ENCODE data around the gene NUDT6. TPM values are rescaled to one million over a fixed set of nuclear protein-coding genes. Genes with fewer than 3 reads are reported as not detected.

The NUDT6 gene
- total and polyA plus RNA-seq, 11 donors: 6.7 to 22.5 (median 15.1) TPM

GRCh38 chr4:122911588-122911987 lies 10.8 kb downstream of the NUDT6 start:
- H3K36me3 ChIP-seq: peaks cover 0 to 70% (median 12%) of the 10 kb centered on the region in 9 donors
- ATAC-seq: no peak
- WGBS, 4 donors: 46 to 63% (median 49%) methylated on average over 1 of the region's 1 CpG
- no peak overlapping the region for H3K27ac ChIP-seq
- intact Hi-C loops (cut with DNase I): loop anchor here in 3 of 10 donors (5.0 to 10.0 kb wide), 2 partner anchors 87 to 154 kb away; partner anchors contain the start of gene FGF2 (in 1 of the 3)
- no peak for DNase-seq
- no peaks in the 10 kb centered on the region for H3K9me3 ChIP-seq
- TF ChIP-seq POLR2A (IDR thresholded peaks at IDR 0.05): no peak
- TF ChIP-seq, protein P1, sequence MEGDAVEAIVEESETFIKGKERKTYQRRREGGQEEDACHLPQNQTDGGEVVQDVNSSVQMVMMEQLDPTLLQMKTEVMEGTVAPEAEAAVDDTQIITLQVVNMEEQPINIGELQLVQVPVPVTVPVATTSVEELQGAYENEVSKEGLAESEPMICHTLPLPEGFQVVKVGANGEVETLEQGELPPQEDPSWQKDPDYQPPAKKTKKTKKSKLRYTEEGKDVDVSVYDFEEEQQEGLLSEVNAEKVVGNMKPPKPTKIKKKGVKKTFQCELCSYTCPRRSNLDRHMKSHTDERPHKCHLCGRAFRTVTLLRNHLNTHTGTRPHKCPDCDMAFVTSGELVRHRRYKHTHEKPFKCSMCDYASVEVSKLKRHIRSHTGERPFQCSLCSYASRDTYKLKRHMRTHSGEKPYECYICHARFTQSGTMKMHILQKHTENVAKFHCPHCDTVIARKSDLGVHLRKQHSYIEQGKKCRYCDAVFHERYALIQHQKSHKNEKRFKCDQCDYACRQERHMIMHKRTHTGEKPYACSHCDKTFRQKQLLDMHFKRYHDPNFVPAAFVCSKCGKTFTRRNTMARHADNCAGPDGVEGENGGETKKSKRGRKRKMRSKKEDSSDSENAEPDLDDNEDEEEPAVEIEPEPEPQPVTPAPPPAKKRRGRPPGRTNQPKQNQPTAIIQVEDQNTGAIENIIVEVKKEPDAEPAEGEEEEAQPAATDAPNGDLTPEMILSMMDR (IDR thresholded peaks at IDR 0.05): no peak
- H3K4me3 ChIP-seq: no peak overlapping the region
- no peaks in the 10 kb centered on the region for H3K4me1 ChIP-seq
- H3K27me3 ChIP-seq: no peaks in the 10 kb centered on the region

DNA sequence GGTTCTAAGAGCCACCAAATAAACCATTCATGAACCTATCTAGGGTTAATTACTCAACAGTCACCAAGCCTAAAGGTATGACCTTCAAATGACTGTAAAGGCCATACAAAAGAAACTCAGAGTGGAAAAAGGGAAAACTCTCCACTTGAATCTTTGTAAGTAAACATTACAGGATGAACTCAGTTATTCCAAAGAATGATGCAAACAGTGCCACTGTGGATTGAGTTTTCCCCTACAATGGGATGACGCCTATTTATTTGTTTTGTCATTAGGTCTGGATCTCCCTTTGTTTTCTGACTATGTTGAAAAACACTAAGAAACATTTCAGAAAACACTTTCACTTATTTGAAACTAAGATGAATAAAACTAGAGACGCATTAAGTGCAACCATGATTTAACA lies 12.7 kb downstream of the NUDT6 start:
- DNase-seq (no peak), ATAC-seq (no peak)
- TF ChIP-seq, protein P1 (IDR thresholded peaks at IDR 0.05): no peak
- TF ChIP-seq POLR2A (IDR thresholded peaks at IDR 0.05): no peak
- intact Hi-C loops (cut with DNase I): loop anchor here in 5 of 10 donors (5.0 to 10.0 kb wide), 3 partner anchors 65 to 152 kb away; partner anchors contain the start of gene FGF2 (in 1 of the 5)
- Histone ChIP-seq H3K4me1 (no peaks in the 10 kb centered on the region), H3K9me3 (no peaks in the 10 kb centered on the region), H3K27ac (no peak overlapping the region), H3K27me3 (no peaks in the 10 kb centered on the region), H3K36me3 (peaks cover 0 to 68% (median 10%) of the 10 kb centered on the region in 9 donors), H3K4me3 (no peak overlapping the region)
- 71 to 97% (median 87%) methylated on average over 2 of the region's 2 CpGs for WGBS, 4 donors

- H3K27ac ChIP-seq: no peak overlapping the region
- H3K9me3 ChIP-seq: no peaks in the 10 kb centered on the region
- peaks cover 0 to 62% (median 10%) of the 10 kb centered on the region in 9 donors for H3K36me3 ChIP-seq
- DNase-seq (no peak), ATAC-seq (no peak)
- TF ChIP-seq, protein P1 (IDR thresholded peaks at IDR 0.05): no peak
- no peak for TF ChIP-seq POLR2A (IDR thresholded peaks at IDR 0.05)
- H3K4me3 ChIP-seq: no peak overlapping the region
- WGBS, 4 donors: 89 to 100% (median 98%) methylated on average over 1 of the region's 1 CpG
- H3K4me1 ChIP-seq: no peaks in the 10 kb centered on the region
- H3K27me3 ChIP-seq: no peaks in the 10 kb centered on the region
- intact Hi-C loops (cut with DNase I): loop anchor here in 2 of 10 donors (5.0 to 10.0 kb wide), 2 partner anchors 63 to 151 kb away; no protein-coding TSS in a partner anchor
Observed at GRCh38 chr4:122908223-122908622, 14.2 kb downstream of the NUDT6 start.

GRCh38 chr4:122906859-122907305 lies 15.5 kb downstream of the NUDT6 start:
- 94 to 96% (median 95%) methylated on average over 7 of the region's 7 CpGs for WGBS, 4 donors
- no peak for TF ChIP-seq POLR2A (IDR thresholded peaks at IDR 0.05)
- TF ChIP-seq, protein P1 (IDR thresholded peaks at IDR 0.05): no peak
- H3K27ac ChIP-seq: no peak overlapping the region
- H3K4me3 ChIP-seq: no peak overlapping the region
- H3K27me3 ChIP-seq: no peaks in the 10 kb centered on the region
- no peak for ATAC-seq
- DNase-seq: no peak
- H3K4me1 ChIP-seq: no peaks in the 10 kb centered on the region
- H3K9me3 ChIP-seq: no peaks in the 10 kb centered on the region
- peaks cover 0 to 57% (median 9%) of the 10 kb centered on the region in 9 donors for H3K36me3 ChIP-seq
- intact Hi-C loops (cut with DNase I): loop anchor here in 2 of 10 donors (5.0 to 10.0 kb wide), 2 partner anchors 62 to 150 kb away; no protein-coding TSS in a partner anchor
